Endothelial cell of umbilical vein (primary cell): ENCODE measurements around the gene NPTN. TPM values are rescaled to one million over a fixed set of nuclear protein-coding genes. Genes with fewer than 3 reads are reported as not detected.

Experiments
- BruUV-seq: library from RNA; stranded (reverse); fragments of 400-500 nt; replicated peaks from 2 replicates; lab custom pipeline; 2021; lab: Mats Ljungman, UMichigan
- CTCF ChIA-PET: fragments of 300-600, 350-600 bp; sonication (Branson Sonifier 250); formaldehyde crosslinking; loops from one replicate; lab custom pipeline; 2021; ENCODE audit warnings: antibody characterized with exemption, inconsistent platforms; lab: Charles Lee
- POLR2A ChIA-PET: fragments of 300-600, 350-600 bp; sonication (Branson Sonifier 250); formaldehyde crosslinking; loops from one replicate; lab custom pipeline; 2021; ENCODE audit warnings: antibody characterized with exemption, inconsistent platforms; lab: Charles Lee
- DNase-seq: peaks from one replicate; pipeline ENCODE4 v3.0.0-alpha.2; 2011; ENCODE audit warnings: low read depth, low spot score
- FAIRE-seq: peaks from 2 replicates; lab custom pipeline; 2011; peaks lifted over from hg19 to GRCh38; lab: Jason Lieb, UNC
- H2AFZ ChIP-seq: 2 replicates; pipeline ENCODE4 v1.6.0; 2012; ENCODE audit warnings: low read depth, low read length, control low read depth, inconsistent platforms
- H3K27ac ChIP-seq: 2 replicates; pipeline ENCODE4 v1.5.1; 2011; ENCODE audit warnings: low read depth, mild to moderate bottlenecking, control low read depth, low read length, moderate library complexity; ENCODE audit not compliant: insufficient read depth
- H3K27me3 ChIP-seq, 2 experiments: 2 replicates each; pipeline versions ENCODE4 v1.6.0 to v1.6.1; 2011; ENCODE audit warnings: low read length in 2 of 2, mixed read lengths in 1 of 2; ENCODE audit not compliant: control insufficient read depth in 2 of 2, insufficient read depth in 2 of 2
- H3K36me3 ChIP-seq, 2 experiments: 2 replicates in 1 of 2; 3 replicates in 1 of 2; pipeline ENCODE4 v1.5.1; 2011; ENCODE audit warnings: low read length in 2 of 2, mild to moderate bottlenecking in 1 of 2, moderate library complexity in 1 of 2; ENCODE audit not compliant: control insufficient read depth in 2 of 2, insufficient read depth in 2 of 2; ENCODE audit errors: extremely low read depth in 1 of 2
- H3K4me1 ChIP-seq: 3 replicates; pipeline ENCODE4 v1.5.1; 2011; ENCODE audit warnings: mild to moderate bottlenecking, low read length; ENCODE audit not compliant: control insufficient read depth, insufficient read depth; ENCODE audit errors: extremely low read depth
- H3K4me2 ChIP-seq: 2 replicates; pipeline ENCODE4 v1.6.1; 2011; ENCODE audit warnings: low read length, control low read depth, mixed read lengths; ENCODE audit not compliant: insufficient read depth
- H3K4me3 ChIP-seq, 3 experiments: fragments of 200-600 bp in 1 of 3; sonication (generic), shearing (Covaris generic) in 1 of 3; replicated peaks in 1 of 3; 2 replicates each; pipeline ENCODE4 v1.5.1; 2011 to 2016; ENCODE audit warnings: control low read depth in 3 of 3, low read length in 3 of 3, mild to moderate bottlenecking in 2 of 3, inconsistent platforms in 1 of 3, low read depth in 1 of 3, moderate library complexity in 1 of 3; ENCODE audit not compliant: insufficient read depth in 1 of 3
- H3K79me2 ChIP-seq: 2 replicates; pipeline ENCODE4 v1.6.0; 2012; ENCODE audit warnings: low read length, inconsistent platforms; ENCODE audit not compliant: control insufficient read depth, insufficient read depth
- H3K9ac ChIP-seq: replicated peaks from 2 replicates; pipeline ENCODE3; 2011; ENCODE audit warnings: low read length, control low read depth; ENCODE audit not compliant: insufficient read depth; ENCODE audit errors: extremely low read depth
- H3K9me1 ChIP-seq: replicated peaks from 3 replicates; pipeline ENCODE4 v1.6.0; 2011; ENCODE audit warnings: mild to moderate bottlenecking, low read length; ENCODE audit not compliant: control insufficient read depth, insufficient read depth; ENCODE audit errors: extremely low read depth
- H3K9me3 ChIP-seq: replicated peaks from 2 replicates; pipeline ENCODE4 v1.5.1; 2012; ENCODE audit warnings: low read length, inconsistent platforms; ENCODE audit not compliant: control insufficient read depth, insufficient read depth
- H4K20me1 ChIP-seq: replicated peaks from 2 replicates; pipeline ENCODE3; 2011; ENCODE audit warnings: mild to moderate bottlenecking, low read length; ENCODE audit not compliant: control insufficient read depth, insufficient read depth; ENCODE audit errors: extremely low read depth
- EZH2 ChIP-seq: IDR thresholded peaks from 2 replicates; pipeline ENCODE4 v1.6.1; 2012; ENCODE audit warnings: borderline replicate concordance, low read depth, mild to moderate bottlenecking, moderate library complexity, low read length, inconsistent platforms; ENCODE audit not compliant: severe bottlenecking
- FOS ChIP-seq: IDR thresholded peaks from 2 replicates; pipeline ENCODE4 v1.6.1; 2011; ENCODE audit warnings: mild to moderate bottlenecking, low read length, moderate library complexity, borderline replicate concordance; ENCODE audit not compliant: insufficient read depth
- GATA2 ChIP-seq: IDR thresholded peaks from 2 replicates; pipeline ENCODE4 v1.7.0; 2011; ENCODE audit warnings: low read depth, mild to moderate bottlenecking, moderate library complexity, mixed read lengths, low read length; ENCODE audit not compliant: insufficient read length, insufficient read depth
- JUN ChIP-seq: IDR thresholded peaks from 2 replicates; pipeline ENCODE4 v1.6.1; 2011; ENCODE audit warnings: borderline replicate concordance, low read depth; ENCODE audit not compliant: insufficient read length, insufficient read depth
- MAX ChIP-seq: IDR thresholded peaks from 2 replicates; pipeline ENCODE4 v1.6.1; 2011; ENCODE audit not compliant: insufficient read depth, insufficient read length
- MYC ChIP-seq: IDR thresholded peaks from one replicate; pipeline ENCODE4 v1.6.1; 2011; ENCODE audit warnings: mild to moderate bottlenecking, low read depth, low read length
- POLR2A ChIP-seq: IDR thresholded peaks from 2 replicates; pipeline ENCODE4 v1.6.1; 2012; ENCODE audit warnings: low read depth, mild to moderate bottlenecking, control low read depth, low read length
- POLR2AphosphoS5 ChIP-seq: IDR thresholded peaks from 2 replicates; pipeline ENCODE4 v1.6.1; 2012; ENCODE audit warnings: low read depth, mild to moderate bottlenecking, control low read depth, low read length, moderate library complexity; ENCODE audit not compliant: insufficient read depth
- dilution Hi-C: fragments of 300-500 bp; cut with MboI; formaldehyde crosslinking; loops from one replicate; pipeline ENCODE4 v1.15.0; 2019; ENCODE audit warnings: low sequenced_read_pairs; ENCODE audit not compliant: extremely low pct_ligation_motif_present
- intact Hi-C: fragments of 100-400 bp; cut with micrococcal nuclease; formaldehyde crosslinking; loops from one replicate; pipeline ENCODE4 v1.10.0; 2022
- polyA plus RNA-seq, 4 experiments: library from polyadenylated mRNA; depleted of rRNA in 3 of 4; stranded (reverse) in 3 of 4; unstranded in 1 of 4; fragments of >200 nt; gene quantifications; 2 replicates each; pipeline versions ENCODE4 v1.2.1 to v1.2.3, GENCODE V29; 2011 to 2012; ENCODE audit warnings: missing spikeins in 1 of 4
- total RNA-seq: library from RNA; stranded (reverse); gene quantifications from 2 replicates; pipeline ENCODE4 v1.2.3, GENCODE V29; 2021
- TF ChIP-seq, protein P1 (sequence below), 2 donors: IDR thresholded peaks; 1 replicate in 1 of 2; 2 replicates in 1 of 2; pipeline ENCODE4 v1.5.1; 2011; ENCODE audit warnings: low read length in 2 of 2, mild to moderate bottlenecking in 2 of 2, moderate library complexity in 2 of 2, control low read depth in 1 of 2, inconsistent platforms in 1 of 2, low read depth in 1 of 2; ENCODE audit not compliant: insufficient read depth in 1 of 2; ENCODE audit errors: extremely low read depth in 1 of 2

The NPTN gene
- total and polyA plus RNA-seq, 2 donors (not counting 3 experiments of a cell fraction or from before 2014, with no cell fraction given), result 77.4 to 81.3 TPM

DNA sequence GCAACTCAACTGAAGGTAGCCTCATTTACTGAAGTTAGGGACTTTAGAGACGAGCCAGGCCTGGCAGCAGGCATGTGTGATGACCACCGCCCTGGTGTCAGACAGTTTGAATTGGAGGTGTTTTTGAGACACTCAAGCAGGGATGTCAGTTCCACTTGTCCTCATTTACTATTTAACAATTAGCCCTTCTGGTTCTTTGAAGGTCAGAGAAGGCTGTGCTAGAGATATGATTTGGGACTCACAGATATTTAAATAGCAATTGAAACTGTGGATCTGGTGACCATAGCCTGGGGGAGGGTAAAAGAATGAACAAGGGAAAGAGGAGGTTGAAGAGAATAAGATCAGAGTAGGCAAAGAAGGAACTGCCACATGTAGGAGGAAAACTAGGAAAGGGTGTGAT lies 115.6 kb downstream of the NPTN start:
- FAIRE-seq (no peak), DNase-seq (no peak)
- ChIA-PET POLR2A (no interaction called here), CTCF (no interaction called here)
- Histone ChIP-seq H3K9me3 (no peaks in the 10 kb centered on the region), H3K9ac (no peak overlapping the region), H3K4me2 (no peak overlapping the region), H3K27me3 (peaks cover 0 to 15% of the 10 kb centered on the region in 2 experiments), H2AFZ (no peak overlapping the region), H3K27ac (no peak overlapping the region), H3K36me3 (no peaks in the 10 kb centered on the region), H4K20me1 (no peaks in the 10 kb centered on the region), H3K79me2 (no peaks in the 10 kb centered on the region), H3K9me1 (no peaks in the 10 kb centered on the region), H3K4me1 (no peaks in the 10 kb centered on the region), H3K4me3 (no peak overlapping the region)
- TF ChIP-seq FOS (no peak), POLR2AphosphoS5 (no peak), MYC (no peak), POLR2A (no peak)
- TF ChIP-seq, protein P1, sequence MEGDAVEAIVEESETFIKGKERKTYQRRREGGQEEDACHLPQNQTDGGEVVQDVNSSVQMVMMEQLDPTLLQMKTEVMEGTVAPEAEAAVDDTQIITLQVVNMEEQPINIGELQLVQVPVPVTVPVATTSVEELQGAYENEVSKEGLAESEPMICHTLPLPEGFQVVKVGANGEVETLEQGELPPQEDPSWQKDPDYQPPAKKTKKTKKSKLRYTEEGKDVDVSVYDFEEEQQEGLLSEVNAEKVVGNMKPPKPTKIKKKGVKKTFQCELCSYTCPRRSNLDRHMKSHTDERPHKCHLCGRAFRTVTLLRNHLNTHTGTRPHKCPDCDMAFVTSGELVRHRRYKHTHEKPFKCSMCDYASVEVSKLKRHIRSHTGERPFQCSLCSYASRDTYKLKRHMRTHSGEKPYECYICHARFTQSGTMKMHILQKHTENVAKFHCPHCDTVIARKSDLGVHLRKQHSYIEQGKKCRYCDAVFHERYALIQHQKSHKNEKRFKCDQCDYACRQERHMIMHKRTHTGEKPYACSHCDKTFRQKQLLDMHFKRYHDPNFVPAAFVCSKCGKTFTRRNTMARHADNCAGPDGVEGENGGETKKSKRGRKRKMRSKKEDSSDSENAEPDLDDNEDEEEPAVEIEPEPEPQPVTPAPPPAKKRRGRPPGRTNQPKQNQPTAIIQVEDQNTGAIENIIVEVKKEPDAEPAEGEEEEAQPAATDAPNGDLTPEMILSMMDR (IDR thresholded peaks at IDR 0.05; ENCODE audit: extremely low read depth in 1 of 2, insufficient read depth in 1 of 2, low read depth in 1 of 2, low read length in 2 of 2), result no peak
- dilution Hi-C loops (no loop called here), intact Hi-C loops (no loop called here)
- no TSS peak for BruUV-seq

DNA sequence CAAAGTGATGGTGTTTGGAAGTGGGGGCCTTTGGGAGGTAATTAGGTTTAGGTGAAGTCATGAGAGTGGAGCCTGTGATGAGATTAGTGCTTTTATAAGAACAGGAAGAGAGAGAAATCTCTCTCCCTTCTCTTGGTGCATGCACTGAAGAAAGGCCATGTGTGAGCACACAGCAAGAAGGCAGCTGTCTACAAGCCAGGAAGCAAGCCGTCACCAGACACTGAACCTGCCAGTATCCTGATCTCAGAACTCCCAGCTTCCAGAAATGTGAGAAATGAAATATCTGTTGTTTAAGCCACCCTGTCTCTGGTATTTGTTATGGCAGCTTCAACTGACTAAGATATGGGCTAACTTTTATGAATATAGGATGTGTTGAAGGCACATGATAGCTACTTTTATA lies 117.7 kb downstream of the NPTN start:
- Histone ChIP-seq H3K4me2 (no peak overlapping the region), H3K9me1 (no peaks in the 10 kb centered on the region), H3K9me3 (no peaks in the 10 kb centered on the region), H3K27ac (no peak overlapping the region), H3K27me3 (peaks cover 0 to 9% of the 10 kb centered on the region in 2 experiments), H4K20me1 (no peaks in the 10 kb centered on the region), H3K79me2 (no peaks in the 10 kb centered on the region), H3K4me3 (no peak overlapping the region), H3K36me3 (no peaks in the 10 kb centered on the region), H3K4me1 (no peaks in the 10 kb centered on the region), H2AFZ (no peak overlapping the region), H3K9ac (no peak overlapping the region)
- dilution Hi-C loops (no loop called here), intact Hi-C loops (no loop called here)
- TF ChIP-seq MYC (no peak), FOS (no peak), JUN (no peak), GATA2 (no peak), EZH2 (no peak), POLR2AphosphoS5 (no peak), POLR2A (no peak), MAX (no peak)
- TF ChIP-seq, protein P1 (IDR thresholded peaks at IDR 0.05; ENCODE audit: extremely low read depth in 1 of 2, insufficient read depth in 1 of 2, low read depth in 1 of 2, low read length in 2 of 2), result no peak
- CTCF ChIA-PET, result interaction anchor here (0.6 to 1.1 kb wide), 3 partner anchors 20 to 836 kb away, joined by 3 read pairs; no protein-coding TSS in a partner anchor
- DNase-seq, result no peak
- no TSS peak for BruUV-seq
- POLR2A ChIA-PET, result no interaction called here
- no peak for FAIRE-seq
